NCI-H146 treated with DMSO at 0.1 percent for 48 hours (cell line): Measurements from ENCODE around the gene TNNT1.
"Not testable (repeated sequence)": the region's sequence is repeated elsewhere in the genome, so short reads cannot be mapped to it uniquely, and the experiment has no call there.

ENCODE experiments used
- DNase-seq: peaks from one replicate; lab custom pipeline; 2025; ENCODE audit not compliant: unreplicated experiment; lab: John Stamatoyannopoulos, UW

TNNT1 gene

GRCh38 chr19:55171440-55171839 lies 22.4 kb upstream of the TNNT1 start:
- no peak for DNase-seq

GRCh38 chr19:55169136-55169535 lies 20.1 kb upstream of the TNNT1 start:
- no peak for DNase-seq

GRCh38 chr19:55166530-55167268 lies 17.7 kb upstream of the TNNT1 start, which contains the start of gene DNAAF3:
Gene DNAAF3, minus strand, starts transcription at chr19:55166613. Its CDS starts 200 bp downstream, at chr19:55166413.
- peak; percentile 97 for DNase-seq

- DNase-seq: peak; percentile 71
Measured at GRCh38 chr19:55165952-55166529, 17.0 kb upstream of the TNNT1 start.

GRCh38 chr19:55161571-55162322 lies 12.7 kb upstream of the TNNT1 start:
- no peak for DNase-seq

GRCh38 chr19:55160986-55161365 lies 12.0 kb upstream of the TNNT1 start:
- DNase-seq: no peak

GRCh38 chr19:55160128-55160985 lies 11.4 kb upstream of the TNNT1 start:
- peak; percentile 93 for DNase-seq

- no peak for DNase-seq
Measured at GRCh38 chr19:55158848-55159749, 10.1 kb upstream of the TNNT1 start.

- no peak for DNase-seq
Measured at GRCh38 chr19:55158423-55158822, 9.4 kb upstream of the TNNT1 start.

- no peak for DNase-seq
Measured at GRCh38 chr19:55157064-55157908, 8.3 kb upstream of the TNNT1 start, which contains the start of gene TNNI3. Gene TNNI3, minus strand, starts transcription at chr19:55157732. Its CDS starts 143 bp downstream, at chr19:55157589.

- peak; percentile 90 for DNase-seq
Measured at GRCh38 chr19:55156202-55157063, 7.4 kb upstream of the TNNT1 start.

- not testable (repeated sequence) for DNase-seq
Measured at GRCh38 chr19:55155784-55156183, 6.8 kb upstream of the TNNT1 start.

GRCh38 chr19:55153652-55154264 lies 4.8 kb upstream of the TNNT1 start:
- DNase-seq: no peak

GRCh38 chr19:55152017-55152416 lies 3.0 kb upstream of the TNNT1 start:
- no peak for DNase-seq

GRCh38 chr19:55147545-55148251 lies 1.3 kb downstream of the TNNT1 start:
- no peak for DNase-seq

- DNase-seq: peak; percentile 86
Measured at GRCh38 chr19:55146705-55147273, 2.2 kb downstream of the TNNT1 start.
